ENCODE data around the gene PSMB3.

Gene PSMB3

GRCh38 chr17:38797828-38798227 lies 45.3 kb downstream of the PSMB3 start:
- no peak for DNase-seq (ENCODE audit: low spot score)

DNA sequence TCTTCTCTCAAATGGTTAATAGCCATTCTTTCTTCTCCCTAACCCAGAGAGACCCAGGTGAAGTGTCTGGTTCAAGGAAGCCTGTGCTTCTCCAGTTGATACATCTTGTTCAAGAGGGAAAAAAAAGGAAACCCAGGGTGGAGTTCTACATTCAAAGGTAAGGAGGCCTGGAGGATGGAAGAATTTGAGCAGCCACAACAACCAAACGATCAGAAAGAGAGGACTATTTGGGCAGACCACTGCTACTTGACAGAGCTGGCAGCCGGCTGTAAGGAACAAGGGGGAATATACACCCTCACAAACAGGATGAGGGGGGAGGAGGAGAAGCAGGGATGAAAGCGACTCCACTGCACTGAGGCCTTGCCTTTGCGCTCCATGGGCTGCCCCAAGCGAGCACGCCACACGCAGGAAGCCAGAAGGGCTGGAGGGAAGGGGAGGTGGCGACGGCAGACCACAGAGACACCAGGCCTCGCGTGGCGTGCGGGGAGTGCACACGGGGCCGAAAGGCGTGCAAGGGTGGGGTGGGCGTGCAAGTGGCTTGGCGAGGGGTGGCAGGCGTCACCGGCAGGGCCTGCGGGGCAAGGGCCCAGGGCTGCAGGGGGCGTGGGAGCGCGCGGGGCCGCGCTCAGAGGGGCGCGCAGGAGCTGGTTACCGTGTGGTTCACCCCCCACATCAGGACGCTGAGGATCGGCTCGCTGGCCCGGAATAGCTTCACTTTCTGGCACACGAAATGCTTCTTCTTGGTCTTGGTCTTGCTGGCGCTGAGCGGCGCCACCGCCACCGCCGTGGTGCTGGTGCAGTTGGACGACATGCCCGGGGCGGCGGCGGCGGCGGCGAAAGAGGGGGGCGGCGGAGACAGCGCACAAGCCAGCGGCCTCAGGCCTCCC lies 46.3 kb downstream of the PSMB3 start:
- no peaks in the 10 kb centered on the region for H3K9me3 Mint-ChIP-seq
- peaks cover 31% of the 10 kb centered on the region for H3K4me1 Mint-ChIP-seq (ENCODE audit: low read depth)
- peaks cover 43% of the 10 kb centered on the region for H3K36me3 Mint-ChIP-seq (ENCODE audit: low read depth)
- H3K27ac Mint-ChIP-seq: peak overlapping the region; percentile 87
- no peaks in the 10 kb centered on the region for H3K27me3 Mint-ChIP-seq (ENCODE audit: low read depth)
- peak overlapping the region; percentile 91 for H3K4me3 Mint-ChIP-seq
- DNase-seq (ENCODE audit: low spot score): peak; percentile 38

More at GRCh38 chr17:38797828-38798227, 45.3 kb downstream of the PSMB3 start:
- peak overlapping the region; percentile 87 for H3K27ac Mint-ChIP-seq
- H3K4me3 Mint-ChIP-seq: peak overlapping the region; percentile 91
- H3K9me3 Mint-ChIP-seq: no peaks in the 10 kb centered on the region
- peaks cover 36% of the 10 kb centered on the region for H3K36me3 Mint-ChIP-seq (ENCODE audit: low read depth)
- H3K27me3 Mint-ChIP-seq (ENCODE audit: low read depth): no peaks in the 10 kb centered on the region
- peaks cover 31% of the 10 kb centered on the region for H3K4me1 Mint-ChIP-seq (ENCODE audit: low read depth)

GRCh38 chr17:38799501-38800236 lies 47.1 kb downstream of the PSMB3 start, which contains the start of gene PIP4K2B:
PIP4K2B (minus strand) TSS chr17:38799556; CDS start chr17:38799424, 132 bp downstream.
- Mint-ChIP-seq H3K36me3 (ENCODE audit: low read depth) (peaks cover 45% of the 10 kb centered on the region), H3K27ac (peak within 1 kb of the TSS; percentile 87), H3K9me3 (no peaks in the 10 kb centered on the region), H3K4me1 (ENCODE audit: low read depth) (peaks cover 31% of the 10 kb centered on the region), H3K4me3 (peak within 1 kb of the TSS; percentile 91), H3K27me3 (ENCODE audit: low read depth) (no peaks in the 10 kb centered on the region)
- DNase-seq (ENCODE audit: low spot score): peak; percentile 88

DNA sequence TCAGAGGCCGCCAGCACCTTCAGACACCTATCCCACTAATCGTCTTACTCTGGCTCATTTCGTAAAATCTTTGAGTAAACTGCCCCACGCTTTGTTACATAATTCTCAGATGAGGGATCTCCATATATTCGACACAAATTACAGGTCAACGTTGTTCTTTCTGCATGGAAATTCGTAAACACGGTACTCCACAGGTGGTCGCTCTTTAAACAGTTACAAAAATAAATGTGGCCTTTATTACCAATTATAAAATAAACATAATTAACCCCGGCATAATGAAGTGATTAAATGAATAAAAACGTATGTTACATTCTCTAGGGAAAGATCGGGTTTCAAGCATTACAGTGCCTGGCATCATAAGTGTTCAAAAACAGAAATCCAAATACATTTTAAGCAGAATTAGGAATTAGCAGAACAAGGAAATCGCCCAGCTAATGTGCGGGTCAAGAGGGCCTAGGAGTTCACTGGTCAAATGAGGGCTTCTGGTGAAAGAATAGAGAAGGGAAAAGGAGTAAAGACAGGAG lies 47.8 kb downstream of the PSMB3 start:
- H3K27ac Mint-ChIP-seq: peak overlapping the region; percentile 61
- H3K9me3 Mint-ChIP-seq: no peaks in the 10 kb centered on the region
- H3K4me1 Mint-ChIP-seq (ENCODE audit: low read depth): peaks cover 31% of the 10 kb centered on the region
- no peak for DNase-seq (ENCODE audit: low spot score)
- peaks cover 45% of the 10 kb centered on the region for H3K36me3 Mint-ChIP-seq (ENCODE audit: low read depth)
- no peaks in the 10 kb centered on the region for H3K27me3 Mint-ChIP-seq (ENCODE audit: low read depth)
- peak overlapping the region; percentile 87 for H3K4me3 Mint-ChIP-seq

DNA sequence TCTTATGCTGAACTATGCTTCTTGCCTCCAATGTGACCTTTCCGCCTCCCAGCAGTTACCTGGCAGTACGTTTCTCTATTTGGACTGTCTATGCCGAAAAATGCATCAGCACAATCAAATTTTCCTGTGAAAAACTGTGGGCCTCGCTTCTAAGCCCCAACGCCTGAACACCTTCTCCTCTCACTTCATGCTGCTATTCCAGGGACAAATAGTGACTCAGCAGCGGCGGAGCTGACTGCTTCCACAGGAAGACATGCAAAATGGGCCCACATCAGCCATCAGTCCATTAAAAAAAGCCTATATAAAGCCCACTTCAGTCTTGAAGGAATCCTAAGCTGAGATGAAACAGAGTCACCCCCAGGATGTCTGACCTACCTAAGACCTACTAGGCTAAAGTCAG lies 57.3 kb downstream of the PSMB3 start:
- no peak overlapping the region for H3K4me3 Mint-ChIP-seq
- DNase-seq (ENCODE audit: low spot score): no peak
- H3K4me1 Mint-ChIP-seq (ENCODE audit: low read depth): no peaks in the 10 kb centered on the region
- H3K27ac Mint-ChIP-seq: no peak overlapping the region
- H3K9me3 Mint-ChIP-seq: no peaks in the 10 kb centered on the region
- H3K36me3 Mint-ChIP-seq (ENCODE audit: low read depth): peaks cover 49% of the 10 kb centered on the region
- H3K27me3 Mint-ChIP-seq (ENCODE audit: low read depth): no peaks in the 10 kb centered on the region

All from T-helper 2 cell treated with Interferon-gamma antibody and Interleukin-4, amounts not matched to agents 5 μg/mL and 100 μg/mL, for 36 hours (primary cell).